HepG2 (cell line): ENCODE data around the gene MRPL2. TPM values are rescaled to one million over a fixed set of nuclear protein-coding genes. Genes with fewer than 3 reads are reported as not detected.

ENCODE experiments used
- CHD4 ChIP-seq: fragments of 200-600 bp; sonication (generic); IDR thresholded peaks from 2 replicates; pipeline ENCODE4 v1.7.0; 2017; ENCODE audit warnings: mild to moderate bottlenecking, low read length, borderline replicate concordance
- EHMT2 ChIP-seq: fragments of 200-600 bp; sonication (generic); IDR thresholded peaks from 2 replicates; pipeline ENCODE4 v1.7.0; 2017; ENCODE audit warnings: antibody characterized with exemption, low read depth, low read length, borderline replicate concordance
- MXD3 ChIP-seq: IDR thresholded peaks from 2 replicates; pipeline ENCODE4 v1.6.1; 2016; ENCODE audit warnings: mild to moderate bottlenecking, missing biosample characterization, missing genetic modification reagents
- PAXIP1 ChIP-seq: sonication (generic); formaldehyde crosslinking; conservative IDR thresholded peaks from 2 replicates; pipeline ENCODE4 v1.4.0; 2020; ENCODE audit warnings: mild to moderate bottlenecking, missing genetic modification reagents, moderate library complexity
- PRDM10 ChIP-seq: sonication (generic); formaldehyde crosslinking; IDR thresholded peaks from 2 replicates; pipeline ENCODE4 v1.4.0; 2020; ENCODE audit warnings: low read depth, missing genetic modification reagents
- RCOR2 ChIP-seq: IDR thresholded peaks from 2 replicates; pipeline ENCODE4 v1.6.1; 2016; ENCODE audit warnings: missing biosample characterization, missing genetic modification reagents
- SAP130 ChIP-seq: IDR thresholded peaks from 2 replicates; pipeline ENCODE4 v1.6.1; 2016; ENCODE audit warnings: low read depth
- SNAPC4 ChIP-seq: sonication (generic); formaldehyde crosslinking; IDR thresholded peaks from 2 replicates; pipeline ENCODE4 v1.4.0; 2020; ENCODE audit warnings: mild to moderate bottlenecking, missing genetic modification reagents
- THAP11 ChIP-seq: IDR thresholded peaks from 2 replicates; pipeline ENCODE4 v1.6.1; 2016; ENCODE audit warnings: missing biosample characterization, missing genetic modification reagents
- ZFP1 ChIP-seq: IDR thresholded peaks from 2 replicates; pipeline ENCODE4 v1.6.1; 2016
- ZNF230 ChIP-seq: sonication (generic); formaldehyde crosslinking; IDR thresholded peaks from 2 replicates; pipeline ENCODE4 v1.4.0; 2020; ENCODE audit warnings: mild to moderate bottlenecking, missing genetic modification reagents
- ZNF276 ChIP-seq: sonication (generic); formaldehyde crosslinking; IDR thresholded peaks from 2 replicates; pipeline ENCODE4 v1.4.0; 2020; ENCODE audit warnings: mild to moderate bottlenecking, low read depth, missing genetic modification reagents
- ZNF788 ChIP-seq: sonication (generic); formaldehyde crosslinking; IDR thresholded peaks from 2 replicates; pipeline ENCODE4 v1.5.0; 2020; ENCODE audit warnings: mild to moderate bottlenecking, missing genetic modification reagents, borderline replicate concordance
- polyA plus RNA-seq, 8 experiments: library from polyadenylated mRNA; depleted of rRNA in 3 of 8; stranded (reverse) in 7 of 8; unstranded in 1 of 8; fragments of >200 nt; fragmentation: Illumina TruSeq in 4 of 8; extraction: Trizol in 4 of 8; gene quantifications; 2 replicates each; pipeline versions ENCODE4 v1.2.1 to v1.2.3, GENCODE V29; 2011 to 2016; ENCODE audit warnings: low read depth in 4 of 8, missing spikeins in 1 of 8, mixed read lengths in 1 of 8; ENCODE audit not compliant: insufficient read depth in 1 of 8
- total RNA-seq, 5 experiments: library from RNA; depleted of rRNA; stranded (reverse); fragments of >200 nt; fragmentation: Illumina TruSeq; extraction: Trizol; gene quantifications; 2 replicates each; pipeline ENCODE4 v1.2.3, GENCODE V29; 2016; ENCODE audit warnings: low read depth in 1 of 5

Gene MRPL2
- total and polyA plus RNA-seq, 2 of the 13 experiments (the other 11 are each of a cell fraction or from before 2014, with no cell fraction given), result 56.8 to 65.6 TPM

GRCh38 chr6:43093436-43094289 lies 34.4 kb upstream of the MRPL2 start (continued):
- TF ChIP-seq PRDM10, result 0 out of 2 replicates have a peak, but pooled peaks have one; percentile 28
- peak; percentile 43; the same call in 1 of the 2 replicates for TF ChIP-seq PAXIP1 (CRISPR knock-in tag)
- TF ChIP-seq ZNF230 (CRISPR knock-in tag), result 0 out of 2 replicates have a peak, but pooled peaks have one; percentile 41
- TF ChIP-seq RCOR2 (CRISPR knock-in tag), result no peak
- peak; percentile 57 for TF ChIP-seq THAP11
- TF ChIP-seq ZNF788 (CRISPR knock-in tag), result peak; percentile 64; the same call in 1 of the 2 replicates
- TF ChIP-seq CHD4, result no peak
- no peak for TF ChIP-seq EHMT2
- no peak for TF ChIP-seq MXD3 (CRISPR knock-in tag)
- TF ChIP-seq ZNF276 (CRISPR knock-in tag), result no peak
- TF ChIP-seq ZFP1 (CRISPR knock-in tag), result no peak
- peak; percentile 80 for TF ChIP-seq SAP130 (CRISPR knock-in tag)
- TF ChIP-seq SNAPC4 (CRISPR knock-in tag), result 0 out of 2 replicates have a peak, but pooled peaks have one; percentile 69
